SK-N-SH (cell line): ENCODE measurements around the gene SIRPA. TPM values are rescaled to one million over a fixed set of nuclear protein-coding genes. Genes with fewer than 3 reads are reported as not detected.

ENCODE experiments used
- CTCF ChIA-PET: fragments of 300-600, 350-600 bp; formaldehyde crosslinking; extraction: SDS; loops from one replicate; lab custom pipeline; 2021; lab: Yijun Ruan, JAX
- POLR2A ChIA-PET: fragments of 350-600 bp; sonication (Branson Sonifier 250); formaldehyde crosslinking; extraction: SDS; loops from one replicate; lab custom pipeline; 2020; ENCODE audit warnings: antibody characterized with exemption, inconsistent platforms; lab: Yijun Ruan, JAX
- DNase-seq: peaks from one replicate; pipeline ENCODE4 v3.0.0; 2012
- H2AFZ ChIP-seq: fragments of 200-600 bp; sonication (generic); 2 replicates; pipeline ENCODE4 v1.8.1; 2016; ENCODE audit warnings: antibody characterized with exemption, mild to moderate bottlenecking, low read depth
- H3F3A ChIP-seq: fragments of 200-600 bp; sonication (generic); replicated peaks from 2 replicates; pipeline ENCODE3; 2016; ENCODE audit warnings: antibody characterized with exemption, mild to moderate bottlenecking; ENCODE audit not compliant: insufficient read depth
- H3K27ac ChIP-seq, 2 experiments: fragments of 200-500 bp in 1 of 2; fragments of 200-600 bp in 1 of 2; sonication (Bioruptor generic) in 1 of 2; sonication (generic), shearing (Covaris generic) in 1 of 2; 2 replicates each; pipeline versions ENCODE4 v1.5.1 to v1.6.1; 2014 to 2016; ENCODE audit warnings: low read depth in 2 of 2, inconsistent platforms in 1 of 2, low read length in 1 of 2, mild to moderate bottlenecking in 1 of 2, mixed read lengths in 1 of 2
- H3K27me3 ChIP-seq: fragments of 200-600 bp; sonication (generic), shearing (Covaris generic); 2 replicates; pipeline ENCODE4 v1.6.1; 2016; ENCODE audit warnings: mixed run types; ENCODE audit not compliant: insufficient read depth
- H3K36me3 ChIP-seq, 2 experiments: fragments of 200-500 bp in 1 of 2; fragments of 200-600 bp in 1 of 2; sonication (Bioruptor generic) in 1 of 2; sonication (generic) in 1 of 2; replicated peaks in 1 of 2; 2 replicates each; pipeline versions ENCODE3 to v1.5.1; 2014 to 2016; ENCODE audit warnings: low read length in 1 of 2, mild to moderate bottlenecking in 1 of 2; ENCODE audit not compliant: insufficient read depth in 2 of 2, control insufficient read depth in 1 of 2
- H3K4me1 ChIP-seq, 2 experiments: fragments of 200-500 bp in 1 of 2; fragments of 200-600 bp in 1 of 2; sonication (Bioruptor generic) in 1 of 2; sonication (generic), shearing (Covaris generic) in 1 of 2; 2 replicates each; pipeline versions ENCODE4 v1.5.1 to v1.6.1; 2014 to 2016; ENCODE audit warnings: low read depth in 1 of 2, low read length in 1 of 2, mixed run types in 1 of 2; ENCODE audit not compliant: insufficient read depth in 2 of 2, control insufficient read depth in 1 of 2
- H3K4me2 ChIP-seq: fragments of 200-600 bp; sonication (generic), shearing (Covaris generic); 2 replicates; pipeline ENCODE4 v1.6.1; 2017; ENCODE audit warnings: mixed run types
- H3K4me3 ChIP-seq, 2 experiments: fragments of 200-500 bp in 1 of 2; fragments of 200-600 bp in 1 of 2; sonication (Bioruptor generic) in 1 of 2; sonication (generic), shearing (Covaris generic) in 1 of 2; 2 replicates each; pipeline versions ENCODE4 v1.5.1 to v1.8.1; 2014 to 2016; ENCODE audit warnings: low read depth in 2 of 2, inconsistent platforms in 1 of 2, low read length in 1 of 2, mild to moderate bottlenecking in 1 of 2, mixed read lengths in 1 of 2, moderate library complexity in 1 of 2
- H3K79me2 ChIP-seq: fragments of 200-600 bp; sonication (generic); 2 replicates; pipeline ENCODE4 v1.8.1; 2017; ENCODE audit warnings: mild to moderate bottlenecking; ENCODE audit not compliant: insufficient read depth
- H3K9ac ChIP-seq: fragments of 200-600 bp; sonication (generic); 2 replicates; pipeline ENCODE4 v1.6.1; 2017; ENCODE audit warnings: mixed run types
- H3K9me2 ChIP-seq: fragments of 200-600 bp; sonication (generic); 2 replicates; pipeline ENCODE4 v1.6.1; 2017; ENCODE audit warnings: mixed run types
- H3K9me3 ChIP-seq: fragments of 200-600 bp; sonication (generic); 2 replicates; pipeline ENCODE4 v1.6.1; 2017; ENCODE audit warnings: mixed run types, mild to moderate bottlenecking, moderate library complexity
- H4K20me1 ChIP-seq: fragments of 200-600 bp; sonication (generic); 2 replicates; pipeline ENCODE4 v1.6.1; 2017; ENCODE audit warnings: mild to moderate bottlenecking, mixed run types; ENCODE audit not compliant: insufficient read depth
- ELF1 ChIP-seq: IDR thresholded peaks from 2 replicates; pipeline ENCODE4 v1.4.0; 2012
- EZH2phosphoT487 ChIP-seq: fragments of 200-600 bp; sonication (generic); IDR thresholded peaks from 2 replicates; pipeline ENCODE4 v1.6.1; 2017; ENCODE audit warnings: low read depth, mixed run types, mild to moderate bottlenecking, antibody characterized with exemption, moderate library complexity, borderline replicate concordance
- FOXJ3 ChIP-seq: sonication (generic); formaldehyde crosslinking; IDR thresholded peaks from 2 replicates; pipeline ENCODE4 v1.5.1; 2020; ENCODE audit warnings: mild to moderate bottlenecking, missing genetic modification reagents
- FOXM1 ChIP-seq: IDR thresholded peaks from 2 replicates; pipeline ENCODE4 v1.4.0; 2012; ENCODE audit warnings: low read depth, mild to moderate bottlenecking
- GABPA ChIP-seq: IDR thresholded peaks from 2 replicates; pipeline ENCODE4 v1.4.0; 2012; ENCODE audit warnings: low read depth, mild to moderate bottlenecking
- GATA2 ChIP-seq: sonication (generic); formaldehyde crosslinking; IDR thresholded peaks from 2 replicates; pipeline ENCODE4 v1.5.0; 2020; ENCODE audit warnings: mild to moderate bottlenecking, missing genetic modification reagents
- MXI1 ChIP-seq: IDR thresholded peaks from 2 replicates; pipeline ENCODE4 v1.6.1; 2012; ENCODE audit warnings: mild to moderate bottlenecking, low read depth, low read length, improper control_type of control experiment
- POLR2AphosphoS5 ChIP-seq: IDR thresholded peaks from 2 replicates; pipeline ENCODE4 v1.6.1; 2012; ENCODE audit warnings: low read depth, low read length
- RCOR1 ChIP-seq: fragments of 150-350 bp; IDR thresholded peaks from 2 replicates; pipeline ENCODE4 v1.6.1; 2017; ENCODE audit warnings: antibody characterized with exemption, low read length
- RFX5 ChIP-seq: IDR thresholded peaks from 2 replicates; pipeline ENCODE4 v1.6.1; 2012; ENCODE audit warnings: mild to moderate bottlenecking, improper control_type of control experiment, low read length
- RXRA ChIP-seq: IDR thresholded peaks from 2 replicates; pipeline ENCODE4 v1.4.0; 2012; ENCODE audit warnings: low read depth, mild to moderate bottlenecking, borderline replicate concordance
- SIN3A ChIP-seq: IDR thresholded peaks from 2 replicates; pipeline ENCODE4 v1.6.1; 2012; ENCODE audit warnings: low read depth, mild to moderate bottlenecking, low read length, moderate library complexity, borderline replicate concordance
- SMC3 ChIP-seq: IDR thresholded peaks from 2 replicates; pipeline ENCODE4 v1.6.1; 2012; ENCODE audit warnings: low read depth, low read length, improper control_type of control experiment
- TEAD4 ChIP-seq: IDR thresholded peaks from 2 replicates; pipeline ENCODE4 v1.4.0; 2012; ENCODE audit warnings: mild to moderate bottlenecking, borderline replicate concordance; ENCODE audit not compliant: insufficient read depth
- WGBS: methylation state at CpG from one replicate; pipeline ENCODE4 v1.1.6; 2017; ENCODE audit warnings: low lambda C conversion rate; 5-methylcytosine and 5-hydroxymethylcytosine counted together
- polyA plus RNA-seq, 3 experiments: library from polyadenylated mRNA; depleted of rRNA; stranded (reverse); fragments of >200 nt; gene quantifications; 2 replicates each; pipeline ENCODE4 v1.2.3, GENCODE V29; 2012
- TF ChIP-seq, protein P1 (sequence below): fragments of 150-350 bp; IDR thresholded peaks from 2 replicates; pipeline ENCODE4 v1.6.1; 2016; ENCODE audit warnings: mild to moderate bottlenecking, low read depth, low read length
- TF ChIP-seq, protein P2 (sequence below): IDR thresholded peaks from 2 replicates; pipeline ENCODE4 v1.4.0; 2012; ENCODE audit warnings: low read depth, borderline replicate concordance
- TF ChIP-seq, protein P3 (sequence below): IDR thresholded peaks from 2 replicates; pipeline ENCODE4 v1.4.0; 2012; ENCODE audit warnings: low read depth
- TF ChIP-seq, protein P4 (sequence below): IDR thresholded peaks from 2 replicates; pipeline ENCODE4 v1.4.0; 2012; ENCODE audit warnings: low read depth, borderline replicate concordance
- TF ChIP-seq, protein P5 (sequence below): IDR thresholded peaks from 2 replicates; pipeline ENCODE4; 2012
- TF ChIP-seq, protein P6 (sequence below): fragments of 200-600 bp; sonication (generic); IDR thresholded peaks from 2 replicates; pipeline ENCODE4 v1.6.1; 2017; ENCODE audit warnings: antibody characterized with exemption, mild to moderate bottlenecking, moderate library complexity

Gene SIRPA
- polyA plus RNA-seq, 1 of the 3 experiments (the other 2 are of a cell fraction), result 9.1 TPM

DNA sequence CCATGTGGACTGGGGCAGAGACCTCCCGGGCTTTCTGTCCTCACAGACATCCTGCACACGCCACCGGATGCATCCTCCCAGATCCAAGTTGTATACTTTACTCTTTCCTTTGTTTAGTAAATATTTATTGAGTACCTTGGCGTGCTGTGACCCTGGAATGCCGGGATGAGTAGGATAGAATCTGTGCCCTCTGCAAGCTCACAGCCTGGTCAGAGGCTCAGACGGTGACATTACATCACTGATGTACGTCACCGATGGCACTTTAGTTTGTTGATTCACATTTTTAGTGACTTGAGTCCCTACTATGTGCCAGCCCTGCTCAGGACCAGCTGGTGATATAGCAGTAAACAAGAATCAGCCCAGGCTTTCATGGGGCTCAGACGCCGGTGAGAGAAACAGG lies 32.9 kb downstream of the SIRPA start:
- no peak overlapping the region for H3K27ac ChIP-seq
- H3K4me1 ChIP-seq, result peaks cover 1 to 22% of the 10 kb centered on the region in 2 experiments; a peak in 2 of 4 replicates
- no peak overlapping the region for H2AFZ ChIP-seq
- H3K9me3 ChIP-seq, result no peaks in the 10 kb centered on the region
- H4K20me1 ChIP-seq, result no peaks in the 10 kb centered on the region
- no peak overlapping the region for H3K9ac ChIP-seq
- no peaks in the 10 kb centered on the region for H3K79me2 ChIP-seq
- H3K27me3 ChIP-seq, result no peaks in the 10 kb centered on the region
- no peak overlapping the region for H3K4me3 ChIP-seq
- no peak overlapping the region for H3K4me2 ChIP-seq
- ChIA-PET CTCF (no interaction called here), POLR2A (no interaction called here)
- peaks cover 0 to 3% of the 10 kb centered on the region in 2 experiments for H3K36me3 ChIP-seq
- H3K9me2 ChIP-seq, result no peaks in the 10 kb centered on the region
- TF ChIP-seq GABPA, result no peak
- no peak for TF ChIP-seq TEAD4
- TF ChIP-seq, protein P1, sequence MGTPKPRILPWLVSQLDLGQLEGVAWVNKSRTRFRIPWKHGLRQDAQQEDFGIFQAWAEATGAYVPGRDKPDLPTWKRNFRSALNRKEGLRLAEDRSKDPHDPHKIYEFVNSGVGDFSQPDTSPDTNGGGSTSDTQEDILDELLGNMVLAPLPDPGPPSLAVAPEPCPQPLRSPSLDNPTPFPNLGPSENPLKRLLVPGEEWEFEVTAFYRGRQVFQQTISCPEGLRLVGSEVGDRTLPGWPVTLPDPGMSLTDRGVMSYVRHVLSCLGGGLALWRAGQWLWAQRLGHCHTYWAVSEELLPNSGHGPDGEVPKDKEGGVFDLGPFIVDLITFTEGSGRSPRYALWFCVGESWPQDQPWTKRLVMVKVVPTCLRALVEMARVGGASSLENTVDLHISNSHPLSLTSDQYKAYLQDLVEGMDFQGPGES, result no peak
- no peak for TF ChIP-seq FOXM1
- TF ChIP-seq RFX5, result no peak
- no peak for TF ChIP-seq EZH2phosphoT487
- no peak for DNase-seq
- no peaks in the 10 kb centered on the region for H3F3A ChIP-seq
- WGBS, result 85% methylated on average over 10 of the region's 10 CpGs

DNA sequence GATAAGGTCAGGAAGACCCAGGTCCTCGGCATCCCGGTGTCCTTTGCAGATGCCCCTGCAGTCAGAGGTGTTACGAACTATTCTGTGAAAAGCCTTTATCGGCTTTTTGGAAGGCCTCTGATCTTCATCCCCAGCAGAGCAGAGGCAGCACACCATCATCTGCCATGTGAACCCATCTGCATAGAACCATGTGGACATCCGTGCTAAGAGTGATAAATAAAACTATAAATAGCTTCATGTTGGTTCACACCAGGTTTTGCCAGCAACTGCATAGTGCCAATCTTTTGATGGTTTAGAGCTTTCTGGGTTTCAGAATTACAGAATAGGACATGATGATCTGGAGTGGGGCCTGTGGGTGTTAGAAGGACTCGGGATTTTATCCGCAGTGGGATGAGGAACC lies 33.6 kb downstream of the SIRPA start:
- Histone ChIP-seq H3K27ac (no peak overlapping the region), H3K9me2 (no peaks in the 10 kb centered on the region), H3K4me1 (peaks cover 8 to 28% of the 10 kb centered on the region in 2 experiments; a peak in 3 of 4 replicates), H3K9me3 (no peaks in the 10 kb centered on the region), H3F3A (peaks cover under 1% of the 10 kb centered on the region), H3K9ac (no peak overlapping the region), H3K27me3 (no peaks in the 10 kb centered on the region), H3K4me2 (no peak overlapping the region), H3K36me3 (no peaks in the 10 kb centered on the region), H4K20me1 (no peaks in the 10 kb centered on the region; the same call in 1 of the 2 replicates), H2AFZ (no peak overlapping the region), H3K79me2 (no peaks in the 10 kb centered on the region), H3K4me3 (no peak overlapping the region)
- POLR2A ChIA-PET, result no interaction called here
- DNase-seq, result no peak
- 94% methylated on average over 7 of the region's 7 CpGs for WGBS
- CTCF ChIA-PET, result no interaction called here
- TF ChIP-seq, protein P2, sequence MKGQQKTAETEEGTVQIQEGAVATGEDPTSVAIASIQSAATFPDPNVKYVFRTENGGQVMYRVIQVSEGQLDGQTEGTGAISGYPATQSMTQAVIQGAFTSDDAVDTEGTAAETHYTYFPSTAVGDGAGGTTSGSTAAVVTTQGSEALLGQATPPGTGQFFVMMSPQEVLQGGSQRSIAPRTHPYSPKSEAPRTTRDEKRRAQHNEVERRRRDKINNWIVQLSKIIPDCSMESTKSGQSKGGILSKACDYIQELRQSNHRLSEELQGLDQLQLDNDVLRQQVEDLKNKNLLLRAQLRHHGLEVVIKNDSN, result no peak
- TF ChIP-seq FOXJ3 (CRISPR knock-in tag) (no peak), SMC3 (no peak), GATA2 (no peak), SIN3A (no peak), RFX5 (no peak), MXI1 (no peak), ELF1 (no peak), RCOR1 (no peak), RXRA (no peak), POLR2AphosphoS5 (no peak)
- TF ChIP-seq, protein P3, sequence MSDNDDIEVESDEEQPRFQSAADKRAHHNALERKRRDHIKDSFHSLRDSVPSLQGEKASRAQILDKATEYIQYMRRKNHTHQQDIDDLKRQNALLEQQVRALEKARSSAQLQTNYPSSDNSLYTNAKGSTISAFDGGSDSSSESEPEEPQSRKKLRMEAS, result no peak
- TF ChIP-seq, protein P1, result no peak
- TF ChIP-seq, protein P4, sequence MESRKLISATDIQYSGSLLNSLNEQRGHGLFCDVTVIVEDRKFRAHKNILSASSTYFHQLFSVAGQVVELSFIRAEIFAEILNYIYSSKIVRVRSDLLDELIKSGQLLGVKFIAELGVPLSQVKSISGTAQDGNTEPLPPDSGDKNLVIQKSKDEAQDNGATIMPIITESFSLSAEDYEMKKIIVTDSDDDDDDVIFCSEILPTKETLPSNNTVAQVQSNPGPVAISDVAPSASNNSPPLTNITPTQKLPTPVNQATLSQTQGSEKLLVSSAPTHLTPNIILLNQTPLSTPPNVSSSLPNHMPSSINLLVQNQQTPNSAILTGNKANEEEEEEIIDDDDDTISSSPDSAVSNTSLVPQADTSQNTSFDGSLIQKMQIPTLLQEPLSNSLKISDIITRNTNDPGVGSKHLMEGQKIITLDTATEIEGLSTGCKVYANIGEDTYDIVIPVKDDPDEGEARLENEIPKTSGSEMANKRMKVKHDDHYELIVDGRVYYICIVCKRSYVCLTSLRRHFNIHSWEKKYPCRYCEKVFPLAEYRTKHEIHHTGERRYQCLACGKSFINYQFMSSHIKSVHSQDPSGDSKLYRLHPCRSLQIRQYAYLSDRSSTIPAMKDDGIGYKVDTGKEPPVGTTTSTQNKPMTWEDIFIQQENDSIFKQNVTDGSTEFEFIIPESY, result no peak
- TF ChIP-seq, protein P5, sequence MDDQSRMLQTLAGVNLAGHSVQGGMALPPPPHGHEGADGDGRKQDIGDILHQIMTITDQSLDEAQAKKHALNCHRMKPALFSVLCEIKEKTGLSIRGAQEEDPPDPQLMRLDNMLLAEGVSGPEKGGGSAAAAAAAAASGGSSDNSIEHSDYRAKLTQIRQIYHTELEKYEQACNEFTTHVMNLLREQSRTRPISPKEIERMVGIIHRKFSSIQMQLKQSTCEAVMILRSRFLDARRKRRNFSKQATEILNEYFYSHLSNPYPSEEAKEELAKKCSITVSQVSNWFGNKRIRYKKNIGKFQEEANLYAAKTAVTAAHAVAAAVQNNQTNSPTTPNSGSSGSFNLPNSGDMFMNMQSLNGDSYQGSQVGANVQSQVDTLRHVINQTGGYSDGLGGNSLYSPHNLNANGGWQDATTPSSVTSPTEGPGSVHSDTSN, result no peak
- TF ChIP-seq, protein P6, sequence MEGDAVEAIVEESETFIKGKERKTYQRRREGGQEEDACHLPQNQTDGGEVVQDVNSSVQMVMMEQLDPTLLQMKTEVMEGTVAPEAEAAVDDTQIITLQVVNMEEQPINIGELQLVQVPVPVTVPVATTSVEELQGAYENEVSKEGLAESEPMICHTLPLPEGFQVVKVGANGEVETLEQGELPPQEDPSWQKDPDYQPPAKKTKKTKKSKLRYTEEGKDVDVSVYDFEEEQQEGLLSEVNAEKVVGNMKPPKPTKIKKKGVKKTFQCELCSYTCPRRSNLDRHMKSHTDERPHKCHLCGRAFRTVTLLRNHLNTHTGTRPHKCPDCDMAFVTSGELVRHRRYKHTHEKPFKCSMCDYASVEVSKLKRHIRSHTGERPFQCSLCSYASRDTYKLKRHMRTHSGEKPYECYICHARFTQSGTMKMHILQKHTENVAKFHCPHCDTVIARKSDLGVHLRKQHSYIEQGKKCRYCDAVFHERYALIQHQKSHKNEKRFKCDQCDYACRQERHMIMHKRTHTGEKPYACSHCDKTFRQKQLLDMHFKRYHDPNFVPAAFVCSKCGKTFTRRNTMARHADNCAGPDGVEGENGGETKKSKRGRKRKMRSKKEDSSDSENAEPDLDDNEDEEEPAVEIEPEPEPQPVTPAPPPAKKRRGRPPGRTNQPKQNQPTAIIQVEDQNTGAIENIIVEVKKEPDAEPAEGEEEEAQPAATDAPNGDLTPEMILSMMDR, result no peak
